Vagina (tissue), 2 donors: ENCODE measurements around the gene DCAKD.
A peak's percentile ranks its signal among the peaks of the same experiment; 100 is the strongest.

ENCODE experiments used
- CTCF ChIP-seq, 3 experiments: fragments of 450-650 bp in 2 of 3; fragments of 200-600 bp in 1 of 3; sonication (generic) in 1 of 3; IDR thresholded peaks; one replicate each; pipeline ENCODE4 v1.5.1; 2017 to 2019; ENCODE audit warnings: antibody characterized with exemption in 3 of 3, mild to moderate bottlenecking in 2 of 3, moderate library complexity in 2 of 3
- POLR2A ChIP-seq, 2 donors: fragments of 450-650 bp; IDR thresholded peaks; one replicate each; pipeline ENCODE4 v1.6.1; 2017; ENCODE audit warnings: antibody characterized with exemption in 2 of 2, mild to moderate bottlenecking in 2 of 2, moderate library complexity in 2 of 2
- POLR2AphosphoS5 ChIP-seq, 2 donors: sonication (generic); formaldehyde crosslinking; IDR thresholded peaks; one replicate each; pipeline ENCODE4 v1.9.0; 2017; ENCODE audit warnings: antibody characterized with exemption in 2 of 2, mild to moderate bottlenecking in 2 of 2, low read depth in 1 of 2; ENCODE audit not compliant: insufficient read depth in 1 of 2

- TF ChIP-seq POLR2AphosphoS5 (IDR thresholded peaks at IDR 0.05; ENCODE audit: insufficient read depth in 1 of 2, low read depth in 1 of 2) (peak; percentile 42 to 60), POLR2A (IDR thresholded peaks at IDR 0.05) (no peak), CTCF (IDR thresholded peaks at IDR 0.05) (peak; percentile 85 to 95 (median 90))
These were observed 47.6 kb upstream of the DCAKD start for GRCh38 chr17:45098869-45099616.
